H1 (cell line): Measurements from ENCODE around the gene UGGT2. TPM values are rescaled to one million over a fixed set of nuclear protein-coding genes. Genes with fewer than 3 reads are reported as not detected.

Experiments
- CTCF ChIA-PET: fragments of 300-600 bp; sonication (Branson Sonifier 250); formaldehyde crosslinking; loops from one replicate; lab custom pipeline; 2021; ENCODE audit not compliant: partially characterized antibody; lab: Charles Lee
- POLR2A ChIA-PET: fragments of 300-600 bp; sonication (Branson Sonifier 250); formaldehyde crosslinking; loops from one replicate; lab custom pipeline; 2021; ENCODE audit warnings: inconsistent platforms; ENCODE audit not compliant: partially characterized antibody; lab: Charles Lee
- DNase-seq, 2 experiments: peaks; one replicate each; pipeline versions ENCODE4 v3.0.0 to v3.0.0-alpha.2; 2010 to 2022; ENCODE audit warnings: low spot score in 2 of 2, low read depth in 1 of 2, mixed read lengths in 1 of 2
- FAIRE-seq: peaks from 2 replicates; lab custom pipeline; 2011; peaks lifted over from hg19 to GRCh38; lab: Jason Lieb, UNC
- H2AFZ ChIP-seq: 2 replicates; pipeline ENCODE4 v1.8.1; 2012; ENCODE audit warnings: low read length, inconsistent platforms
- H2AK5ac ChIP-seq: 2 replicates; pipeline ENCODE4 v1.6.1; 2013; ENCODE audit warnings: low read depth, low read length
- H2BK120ac ChIP-seq: replicated peaks from 2 replicates; pipeline ENCODE3; 2013; ENCODE audit warnings: low read depth, low read length, inconsistent platforms
- H2BK12ac ChIP-seq: 2 replicates; pipeline ENCODE4 v1.6.1; 2013; ENCODE audit warnings: low read depth, low read length
- H2BK15ac ChIP-seq: 2 replicates; pipeline ENCODE4 v1.6.1; 2013; ENCODE audit warnings: low read length
- H2BK20ac ChIP-seq: 2 replicates; pipeline ENCODE4 v1.6.1; 2013; ENCODE audit warnings: low read length
- H2BK5ac ChIP-seq: 2 replicates; pipeline ENCODE4 v1.6.1; 2013; ENCODE audit warnings: low read depth, low read length
- H3K14ac ChIP-seq: 2 replicates; pipeline ENCODE4 v1.6.1; 2013; ENCODE audit warnings: inconsistent platforms; ENCODE audit not compliant: insufficient read length
- H3K18ac ChIP-seq: 2 replicates; pipeline ENCODE4 v1.6.1; 2013; ENCODE audit warnings: low read length; ENCODE audit errors: extremely low read depth
- H3K23ac ChIP-seq: 2 replicates; pipeline ENCODE4 v1.6.1; 2013; ENCODE audit warnings: inconsistent platforms; ENCODE audit not compliant: insufficient read length
- H3K23me2 ChIP-seq: 2 replicates; pipeline ENCODE4 v1.6.1; 2013; ENCODE audit warnings: low read depth, low read length
- H3K27ac ChIP-seq: 2 replicates; pipeline ENCODE4 v1.6.1; 2011; ENCODE audit warnings: low read depth, low read length, inconsistent platforms
- H3K27me3 ChIP-seq, 4 experiments: replicated peaks in 1 of 4; 1 replicate in 1 of 4; 2 replicates in 3 of 4; pipeline versions ENCODE4 v1.6.1 to v1.8.1; 2011 to 2013; ENCODE audit warnings: low read length in 3 of 4, mild to moderate bottlenecking in 3 of 4, inconsistent platforms in 2 of 4, mixed read lengths in 2 of 4, moderate library complexity in 1 of 4; ENCODE audit not compliant: control insufficient read depth in 3 of 4, insufficient read depth in 3 of 4; ENCODE audit errors: extremely low read depth in 1 of 4
- H3K36me3 ChIP-seq, 4 experiments: 2 replicates each; pipeline versions ENCODE4 v1.6.1 to v1.8.1; 2011 to 2013; ENCODE audit warnings: mild to moderate bottlenecking in 4 of 4, low read length in 3 of 4, moderate library complexity in 2 of 4, control low read depth in 1 of 4, inconsistent platforms in 1 of 4; ENCODE audit not compliant: insufficient read depth in 4 of 4, control insufficient read depth in 2 of 4
- H3K4ac ChIP-seq: replicated peaks from 2 replicates; pipeline ENCODE3; 2013; ENCODE audit warnings: low read length, low read depth, mixed read lengths, inconsistent platforms; ENCODE audit not compliant: insufficient read length
- H3K4me1 ChIP-seq, 4 experiments: replicated peaks in 1 of 4; 1 replicate in 1 of 4; 2 replicates in 3 of 4; pipeline versions ENCODE4 v1.6.1 to v1.8.1; 2011 to 2013; ENCODE audit warnings: low read length in 3 of 4, inconsistent platforms in 2 of 4, mixed read lengths in 1 of 4; ENCODE audit not compliant: insufficient read depth in 4 of 4, control insufficient read depth in 3 of 4
- H3K4me2 ChIP-seq, 2 experiments: 2 replicates each; pipeline versions ENCODE4 v1.6.1 to v1.8.1; 2011 to 2013; ENCODE audit warnings: low read depth in 2 of 2, low read length in 2 of 2, control low read depth in 1 of 2, inconsistent platforms in 1 of 2, mild to moderate bottlenecking in 1 of 2; ENCODE audit not compliant: insufficient read depth in 1 of 2
- H3K4me3 ChIP-seq, 4 experiments: fragments of 200-600, 300-600 bp in 1 of 4; sonication (generic), shearing (Covaris generic), sonication (Bioruptor Twin) in 1 of 4; 2 replicates each; pipeline versions ENCODE4 v1.5.1 to v1.8.1; 2011 to 2016; ENCODE audit warnings: low read length in 4 of 4, low read depth in 3 of 4, control low read depth in 2 of 4, inconsistent platforms in 2 of 4, mild to moderate bottlenecking in 2 of 4, mixed read lengths in 1 of 4, moderate library complexity in 1 of 4; ENCODE audit not compliant: insufficient read depth in 2 of 4; ENCODE audit errors: extremely low read depth in 1 of 4
- H3K56ac ChIP-seq: replicated peaks from 2 replicates; pipeline ENCODE3; 2013; ENCODE audit warnings: low read depth, mild to moderate bottlenecking, mixed read lengths, low read length, inconsistent platforms; ENCODE audit not compliant: insufficient read length
- H3K79me1 ChIP-seq: 2 replicates; pipeline ENCODE4 v1.6.1; 2013; ENCODE audit warnings: low read depth, low read length, control low read depth
- H3K79me2 ChIP-seq, 2 experiments: 2 replicates each; pipeline versions ENCODE4 v1.6.1 to v1.8.1; 2012 to 2013; ENCODE audit warnings: low read length in 2 of 2, mild to moderate bottlenecking in 2 of 2, inconsistent platforms in 1 of 2; ENCODE audit not compliant: insufficient read depth in 2 of 2, control insufficient read depth in 1 of 2
- H3K9ac ChIP-seq, 4 experiments: replicated peaks in 1 of 4; 1 replicate in 1 of 4; 2 replicates in 3 of 4; pipeline versions ENCODE4 v1.6.1 to v1.8.1; 2011 to 2013; ENCODE audit warnings: low read depth in 3 of 4, low read length in 3 of 4, control low read depth in 2 of 4, mild to moderate bottlenecking in 2 of 4, moderate library complexity in 2 of 4, inconsistent platforms in 1 of 4; ENCODE audit errors: extremely low read depth in 1 of 4
- H3K9me3 ChIP-seq, 2 experiments: 2 replicates each; pipeline versions ENCODE4 v1.6.1 to v1.8.1; 2012 to 2013; ENCODE audit warnings: mild to moderate bottlenecking in 2 of 2, moderate library complexity in 2 of 2, control low read depth in 1 of 2, inconsistent platforms in 1 of 2, low read depth in 1 of 2, low read length in 1 of 2, mixed read lengths in 1 of 2; ENCODE audit not compliant: insufficient read depth in 2 of 2
- H4K20me1 ChIP-seq, 2 experiments: replicated peaks in 1 of 2; 2 replicates each; pipeline versions ENCODE3 to v1.8.1; 2011 to 2013; ENCODE audit warnings: inconsistent platforms in 2 of 2, low read length in 2 of 2, mild to moderate bottlenecking in 1 of 2; ENCODE audit not compliant: insufficient read depth in 2 of 2, control insufficient read depth in 1 of 2
- H4K5ac ChIP-seq: 2 replicates; pipeline ENCODE4 v1.6.1; 2013; ENCODE audit warnings: low read length, low read depth, mixed read lengths, inconsistent platforms; ENCODE audit not compliant: insufficient read length
- H4K8ac ChIP-seq: 2 replicates; pipeline ENCODE4 v1.8.0; 2013; ENCODE audit warnings: mild to moderate bottlenecking, moderate library complexity, low read length, inconsistent platforms; ENCODE audit not compliant: insufficient read depth; ENCODE audit errors: extremely low read depth
- H4K91ac ChIP-seq: replicated peaks from 2 replicates; pipeline ENCODE3; 2013; ENCODE audit warnings: low read length, mixed read lengths, inconsistent platforms; ENCODE audit not compliant: insufficient read length
- ATF2 ChIP-seq: IDR thresholded peaks from 2 replicates; pipeline ENCODE4 v1.6.1; 2012; ENCODE audit warnings: low read length, inconsistent platforms
- CBX8 ChIP-seq: fragments of 300-800, 300-1000 bp; sonication (generic); IDR thresholded peaks from 2 replicates; pipeline ENCODE4 v1.7.1; 2016; ENCODE audit warnings: low read depth, low read length, borderline replicate concordance
- CHD2 ChIP-seq: IDR thresholded peaks from 2 replicates; pipeline ENCODE4 v1.6.1; 2012; ENCODE audit warnings: low read length, improper control_type of control experiment
- EP300 ChIP-seq, 2 experiments: IDR thresholded peaks; 1 replicate in 1 of 2; 2 replicates in 1 of 2; pipeline ENCODE4 v1.6.1; 2011 to 2012; ENCODE audit warnings: low read depth in 2 of 2, low read length in 2 of 2, mild to moderate bottlenecking in 2 of 2, borderline replicate concordance in 1 of 2, inconsistent platforms in 1 of 2, moderate library complexity in 1 of 2
- EZH2 ChIP-seq: fragments of 200-600 bp; sonication (generic); IDR thresholded peaks from 2 replicates; pipeline ENCODE4 v1.7.1; 2012; ENCODE audit warnings: low read depth, mild to moderate bottlenecking, moderate library complexity, low read length, inconsistent platforms; ENCODE audit not compliant: severe bottlenecking
- KDM4A ChIP-seq: IDR thresholded peaks from one replicate; pipeline ENCODE4 v1.7.1; 2012; ENCODE audit warnings: low read depth, mild to moderate bottlenecking, moderate library complexity, low read length, inconsistent platforms; ENCODE audit not compliant: severe bottlenecking
- NANOG ChIP-seq: IDR thresholded peaks from 2 replicates; pipeline ENCODE4 v1.6.1; 2011; ENCODE audit warnings: low read length, low read depth, mild to moderate bottlenecking, inconsistent platforms; ENCODE audit not compliant: insufficient read depth, poor library complexity, severe bottlenecking
- POLR2AphosphoS5 ChIP-seq: IDR thresholded peaks from 2 replicates; pipeline ENCODE4 v1.6.1; 2011; ENCODE audit warnings: low read depth, low read length
- RAD21 ChIP-seq, 2 experiments: IDR thresholded peaks in 1 of 2; conservative IDR thresholded peaks in 1 of 2; 2 replicates each; pipeline ENCODE4 v1.6.1; 2011; ENCODE audit warnings: low read depth in 2 of 2, low read length in 2 of 2, improper control_type of control experiment in 1 of 2, inconsistent platforms in 1 of 2, mild to moderate bottlenecking in 1 of 2, moderate library complexity in 1 of 2
- WGBS, 2 experiments: shearing (Covaris generic) in 1 of 2; methylation state at CpG; one replicate each; pipeline versions ENCODE4 v1.1.6 to v1.1.7; 2013 to 2015; ENCODE audit warnings: low lambda C conversion rate in 2 of 2, mixed read lengths in 2 of 2, inconsistent platforms in 1 of 2, low coverage in 1 of 2, missing lambda C conversion rate in 1 of 2; ENCODE audit not compliant: insufficient replicate concordance in 2 of 2, insufficient coverage in 1 of 2, insufficient read length in 1 of 2; ENCODE audit errors: extremely low coverage in 1 of 2, missing lambda C conversion rate in 1 of 2; 5-methylcytosine and 5-hydroxymethylcytosine counted together
- polyA plus RNA-seq, 7 experiments: library from polyadenylated mRNA; depleted of rRNA in 3 of 7; stranded (reverse) in 5 of 7; unstranded in 2 of 7; fragments of >200 nt in 5 of 7; fragments of 200-250 nt in 2 of 7; gene quantifications; 1 replicate in 5 of 7; 2 replicates in 1 of 7; 4 replicates in 1 of 7; pipeline versions ENCODE4 v1.2.1 to v1.2.3, GENCODE V29; 2011 to 2013; ENCODE audit warnings: missing spikeins in 2 of 7, mixed read lengths in 2 of 7
- total RNA-seq: library from RNA; stranded (reverse); fragmentation: NEBNext Ultra II Directional; extraction: Animal tissue kit (Norgen Biotek cat#: 25700); gene quantifications from 2 replicates; pipeline ENCODE4 v1.2.1, GENCODE V29; 2021

The UGGT2 gene
- total and polyA plus RNA-seq, 2 of the 8 experiments (the other 6 are each of a cell fraction or from before 2014, with no cell fraction given), result 5.9 to 25.1 TPM

- no peak for DNase-seq
Observed at GRCh38 chr13:95896301-95896700, 156.9 kb downstream of the UGGT2 start.

More at GRCh38 chr13:95896301-95896700, 156.9 kb downstream of the UGGT2 start:
- Histone ChIP-seq H3K4me3 (no peak overlapping the region), H2BK20ac (no peak overlapping the region), H4K20me1 (no peaks in the 10 kb centered on the region), H3K14ac (no peak overlapping the region), H3K79me1 (no peaks in the 10 kb centered on the region), H3K27ac (no peak overlapping the region), H3K23ac (no peak overlapping the region), H3K4me2 (no peak overlapping the region), H3K18ac (no peak overlapping the region), H3K9ac (no peak overlapping the region), H4K91ac (no peak overlapping the region), H2BK15ac (no peak overlapping the region), H3K36me3 (no peaks in the 10 kb centered on the region; a peak in 1 of 8 replicates), H4K5ac (no peak overlapping the region), H3K9me3 (no peaks in the 10 kb centered on the region), H3K4me1 (no peaks in the 10 kb centered on the region), H4K8ac (no peak overlapping the region), H3K23me2 (no peaks in the 10 kb centered on the region; the same call in 1 of the 2 replicates), H3K79me2 (no peaks in the 10 kb centered on the region; a peak in 1 of 4 replicates), H2AFZ (no peak overlapping the region), H3K4ac (no peak overlapping the region), H3K56ac (no peak overlapping the region), H3K27me3 (no peaks in the 10 kb centered on the region), H2BK12ac (no peak overlapping the region), H2BK120ac (no peak overlapping the region), H2AK5ac (no peak overlapping the region), H2BK5ac (no peak overlapping the region)
- WGBS, 2 experiments, result 91% methylated on average over 3 of the region's 3 CpGs; no CpG with 5 or more reads in 1 of the 2 experiments
- ChIA-PET POLR2A (no interaction called here), CTCF (no interaction called here)
- FAIRE-seq, result no peak
- TF ChIP-seq CHD2 (no peak), POLR2AphosphoS5 (no peak), EP300 (IDR thresholded peaks at IDR 0.05; ENCODE audit: borderline replicate concordance in 1 of 2, low read depth in 2 of 2, low read length in 2 of 2) (no peak), CBX8 (no peak), NANOG (no peak), EZH2 (no peak), RAD21 (IDR thresholded peaks at IDR 0.05 in 1 of 2, conservative IDR thresholded peaks at IDR 0.05 in 1 of 2; ENCODE audit: low read depth in 2 of 2, low read length in 2 of 2) (no peak), KDM4A (no peak), ATF2 (no peak)
